HG03442 (cell line): Measurements from ENCODE around the gene CEBPA.

Source experiments
- ATAC-seq: cut with Tn5 transposase; IDR thresholded peaks from one replicate; pipeline ENCODE4 v1.9.1; 2021; ENCODE audit warnings: mild to moderate bottlenecking, moderate library complexity; ENCODE audit not compliant: unreplicated experiment

The CEBPA gene

DNA sequence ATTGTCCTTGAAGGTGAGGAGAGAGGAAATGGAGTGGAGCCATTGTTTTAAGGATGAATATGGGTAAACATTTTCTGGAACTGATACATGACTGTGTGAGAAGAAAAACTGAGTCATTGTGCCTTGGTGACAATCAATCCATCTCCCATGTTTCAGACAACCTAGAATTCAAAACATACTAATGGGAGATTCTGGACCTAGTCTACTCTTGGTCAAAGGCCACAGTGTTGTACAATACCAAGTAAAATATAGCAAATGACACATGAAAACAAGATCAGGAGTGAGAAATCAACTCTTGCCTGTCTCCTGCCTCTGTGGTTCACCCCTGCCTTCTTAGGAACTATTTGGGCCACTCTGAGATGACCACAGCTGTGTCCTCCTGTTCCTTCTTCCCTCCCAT lies 13.1 kb downstream of the CEBPA start:
- no peak for ATAC-seq

DNA sequence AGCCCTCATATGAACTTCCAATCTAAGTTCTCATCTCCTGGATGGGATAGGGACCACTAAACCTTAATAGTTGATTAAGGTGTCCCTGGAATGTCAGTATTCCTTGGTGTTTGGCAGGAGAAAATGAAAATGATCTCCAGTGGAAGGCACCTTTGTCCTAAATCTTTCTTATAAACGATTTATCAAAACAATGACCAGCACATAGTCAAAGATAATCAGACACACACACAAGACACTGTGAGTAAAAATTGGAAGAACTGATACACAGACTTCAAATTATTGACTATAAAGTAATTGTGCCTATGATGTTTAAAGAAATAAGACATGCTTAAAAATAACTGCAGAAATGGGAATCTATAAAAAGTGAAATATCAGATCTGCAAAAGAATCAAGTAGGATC lies 13.7 kb downstream of the CEBPA start:
- ATAC-seq = no peak

DNA sequence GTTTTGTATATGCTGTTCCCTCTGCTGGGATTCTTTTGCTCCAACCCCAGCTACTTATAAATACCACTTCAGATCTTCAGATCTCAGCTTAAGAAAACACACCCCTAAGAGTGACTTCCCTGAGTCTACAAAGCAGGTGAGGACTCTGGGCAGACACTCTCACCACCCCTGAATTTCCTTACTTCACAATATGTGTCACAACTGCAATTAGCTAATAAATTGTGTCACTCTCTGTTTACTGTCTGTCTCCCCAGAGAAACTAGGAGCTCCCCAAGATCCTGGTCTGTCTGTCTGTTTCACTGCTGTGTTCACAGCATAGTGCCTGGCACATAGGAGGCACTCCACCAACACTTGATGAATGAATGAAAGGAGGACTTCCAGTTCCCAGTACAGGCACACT lies 14.4 kb downstream of the CEBPA start:
- no peak for ATAC-seq

- no peak for ATAC-seq
Measured at GRCh38 chr19:33287438-33287837, 14.9 kb downstream of the CEBPA start.

DNA sequence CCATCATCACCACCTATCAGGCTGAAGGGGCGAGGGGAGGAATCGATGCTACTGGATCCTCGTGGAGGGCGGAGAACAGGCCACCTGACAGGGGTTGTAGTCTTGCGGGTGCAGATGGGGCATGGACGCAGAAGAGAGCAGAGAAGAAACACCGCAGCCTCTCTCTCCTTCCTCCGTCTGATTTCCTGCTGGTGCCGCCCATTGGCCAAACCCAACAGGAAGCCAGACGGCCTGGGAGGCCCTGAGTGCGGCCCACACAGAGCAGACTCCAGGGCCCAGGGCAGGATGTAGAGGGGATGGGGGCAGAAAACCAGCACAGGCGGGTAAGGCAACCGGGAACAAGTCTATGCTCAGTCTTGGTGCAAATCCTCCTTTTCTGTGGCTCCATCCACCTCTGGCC lies 15.4 kb downstream of the CEBPA start:
- no peak for ATAC-seq

- ATAC-seq = no peak
Measured at GRCh38 chr19:33285441-33285927, 16.9 kb downstream of the CEBPA start.

GRCh38 chr19:33284756-33285155 lies 17.6 kb downstream of the CEBPA start:
- no peak for ATAC-seq

GRCh38 chr19:33284146-33284643 lies 18.1 kb downstream of the CEBPA start:
- no peak for ATAC-seq

DNA sequence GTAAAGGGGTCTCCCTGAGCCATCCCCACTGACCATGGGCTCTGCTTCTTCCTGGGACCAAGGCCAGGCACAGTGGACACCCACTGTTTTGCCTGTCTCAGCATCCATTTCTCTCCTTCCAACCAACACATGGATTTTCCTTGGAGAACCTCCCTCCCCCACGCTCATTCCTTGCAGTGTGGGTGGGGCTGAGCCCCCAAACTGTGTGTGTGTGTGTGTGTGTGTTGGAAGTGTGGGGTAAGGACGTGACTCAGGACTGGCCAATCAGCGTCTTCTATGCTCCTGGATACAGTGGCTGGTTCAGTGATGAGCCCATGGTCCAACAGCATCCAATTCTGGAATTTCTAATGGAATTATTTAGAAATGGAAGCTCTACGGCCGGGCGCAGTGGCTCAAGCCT lies 18.7 kb downstream of the CEBPA start:
- ATAC-seq = no peak

DNA sequence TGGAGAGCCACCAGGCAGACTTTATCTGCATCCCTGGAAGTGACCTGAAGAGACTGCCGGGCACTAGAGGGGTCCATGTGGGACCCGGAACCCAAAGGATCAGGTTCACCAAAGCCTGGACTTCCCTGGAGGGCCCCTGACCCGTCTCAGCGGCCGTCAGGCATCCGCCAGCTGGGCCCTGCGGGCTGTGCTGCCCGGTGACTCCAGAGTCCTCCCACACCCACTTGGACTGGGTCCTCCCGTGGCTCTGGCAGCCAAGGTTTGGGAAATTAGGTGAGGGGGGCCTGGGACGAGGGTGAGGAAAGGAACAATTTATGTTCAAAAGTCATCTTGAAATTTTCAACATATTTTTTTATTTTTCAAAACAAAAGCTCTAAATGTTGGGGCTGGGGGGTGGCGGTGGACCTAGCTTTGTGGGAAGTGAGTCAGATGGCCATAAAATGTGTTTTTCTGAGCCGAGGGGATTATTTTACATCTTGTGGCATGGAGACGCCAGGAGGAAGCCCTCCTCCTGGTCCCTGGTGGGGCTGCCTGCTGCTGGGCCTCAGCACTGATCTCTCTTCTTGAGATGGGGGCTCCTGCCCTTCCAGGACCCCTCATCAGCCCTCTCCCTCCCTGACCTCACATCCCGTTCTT lies 20.2 kb downstream of the CEBPA start:
- ATAC-seq = no peak

DNA sequence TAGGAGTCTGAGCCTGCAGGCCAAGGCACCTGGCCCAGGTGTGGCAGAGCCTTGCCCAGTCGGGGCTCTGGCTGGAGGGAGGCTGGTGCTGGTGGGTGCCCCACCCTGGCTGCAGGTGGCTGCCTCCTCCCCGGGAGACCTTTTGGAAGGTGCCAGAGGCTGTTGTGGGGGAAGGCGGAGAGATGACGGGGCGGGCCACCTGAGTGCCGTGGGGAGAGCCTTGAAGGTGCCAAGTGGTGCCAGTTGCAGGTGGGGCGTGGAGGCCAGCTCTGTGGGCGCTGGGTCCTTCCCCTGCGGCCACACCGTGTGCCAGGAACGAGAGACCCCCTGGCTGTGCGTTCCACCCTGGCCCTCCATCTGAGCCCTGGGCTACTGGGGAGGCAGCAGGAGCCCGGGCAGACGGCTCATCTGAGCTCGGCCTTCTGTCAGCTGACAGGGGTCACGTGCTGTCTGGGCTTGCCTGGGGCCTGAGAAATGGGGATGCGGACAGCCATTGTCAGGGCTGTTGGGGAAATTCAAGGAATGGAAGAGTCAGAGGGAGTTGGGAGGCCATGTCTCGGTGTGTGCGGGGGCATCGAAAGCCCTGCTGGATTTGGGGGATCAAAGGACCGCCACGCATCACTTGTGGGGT lies 20.9 kb downstream of the CEBPA start:
- ATAC-seq = no peak

DNA sequence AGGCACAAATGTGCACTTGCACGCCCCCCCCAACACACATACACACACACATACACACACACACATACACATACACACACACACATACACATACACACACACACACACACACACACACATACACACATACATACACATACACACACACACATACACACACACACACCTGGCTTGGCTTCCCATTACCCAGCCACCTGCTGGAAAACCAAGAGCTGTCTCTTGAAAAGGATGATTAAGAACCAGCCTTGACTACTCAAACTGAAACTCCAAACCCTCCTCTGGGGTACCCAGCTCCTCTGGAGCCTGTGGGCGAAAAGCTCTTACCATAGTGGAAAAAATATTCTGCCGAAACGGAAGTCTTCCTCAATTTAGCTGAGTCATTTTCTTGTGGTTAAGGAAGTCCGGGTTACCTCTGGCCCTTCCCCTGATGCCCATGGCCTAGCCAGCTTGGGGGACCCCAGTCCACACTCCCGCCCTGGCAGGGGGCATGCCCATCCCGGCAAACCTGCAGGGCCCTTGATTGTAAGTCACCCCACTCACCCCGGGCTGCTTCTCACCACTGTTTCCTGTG lies 21.9 kb downstream of the CEBPA start:
- ATAC-seq = peak; percentile 89

DNA sequence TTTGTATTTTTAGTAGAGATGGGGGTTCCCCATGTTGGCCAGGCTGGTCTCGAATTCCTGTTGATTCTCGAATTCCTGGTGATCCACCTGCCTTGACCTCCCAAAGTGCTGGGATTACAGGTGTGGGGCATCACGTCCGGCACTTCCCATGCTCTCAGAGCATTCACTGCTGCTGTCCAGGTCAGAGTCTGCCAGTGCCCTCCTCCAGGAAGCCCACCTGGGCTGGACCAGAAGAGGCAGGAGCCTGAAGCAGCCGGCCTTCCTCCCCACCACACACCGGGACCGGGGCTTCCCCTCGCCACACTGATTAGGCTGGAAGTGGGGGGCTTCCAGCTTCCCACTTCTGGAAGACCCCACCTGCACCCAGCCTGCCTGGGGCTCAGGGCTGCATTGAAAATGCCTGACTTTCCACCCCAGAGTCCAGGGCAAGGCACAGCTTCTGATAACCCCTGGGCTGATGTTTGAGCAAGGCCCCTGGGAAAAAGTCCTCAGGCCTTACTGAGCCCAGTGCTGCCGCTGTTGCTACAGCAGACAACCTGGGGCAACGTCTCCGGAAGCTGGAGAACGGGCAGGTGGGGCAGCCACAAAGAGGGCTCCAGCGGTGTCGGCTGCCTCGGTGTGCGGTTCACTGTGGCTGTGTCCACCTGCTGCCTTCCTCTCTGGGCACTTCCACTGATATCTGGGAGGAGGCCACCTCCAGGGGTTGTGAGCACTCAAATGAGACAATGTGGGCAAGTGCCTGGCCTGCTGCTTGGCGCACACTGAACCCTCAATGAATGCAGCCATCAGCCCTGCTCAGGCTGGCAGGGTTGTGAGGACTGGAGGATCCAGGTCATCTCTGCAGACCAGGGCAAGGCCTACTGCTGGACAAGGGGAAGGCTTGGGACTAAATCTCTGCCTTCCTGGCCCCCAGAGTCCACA lies 22.6 kb downstream of the CEBPA start:
- no peak for ATAC-seq

DNA sequence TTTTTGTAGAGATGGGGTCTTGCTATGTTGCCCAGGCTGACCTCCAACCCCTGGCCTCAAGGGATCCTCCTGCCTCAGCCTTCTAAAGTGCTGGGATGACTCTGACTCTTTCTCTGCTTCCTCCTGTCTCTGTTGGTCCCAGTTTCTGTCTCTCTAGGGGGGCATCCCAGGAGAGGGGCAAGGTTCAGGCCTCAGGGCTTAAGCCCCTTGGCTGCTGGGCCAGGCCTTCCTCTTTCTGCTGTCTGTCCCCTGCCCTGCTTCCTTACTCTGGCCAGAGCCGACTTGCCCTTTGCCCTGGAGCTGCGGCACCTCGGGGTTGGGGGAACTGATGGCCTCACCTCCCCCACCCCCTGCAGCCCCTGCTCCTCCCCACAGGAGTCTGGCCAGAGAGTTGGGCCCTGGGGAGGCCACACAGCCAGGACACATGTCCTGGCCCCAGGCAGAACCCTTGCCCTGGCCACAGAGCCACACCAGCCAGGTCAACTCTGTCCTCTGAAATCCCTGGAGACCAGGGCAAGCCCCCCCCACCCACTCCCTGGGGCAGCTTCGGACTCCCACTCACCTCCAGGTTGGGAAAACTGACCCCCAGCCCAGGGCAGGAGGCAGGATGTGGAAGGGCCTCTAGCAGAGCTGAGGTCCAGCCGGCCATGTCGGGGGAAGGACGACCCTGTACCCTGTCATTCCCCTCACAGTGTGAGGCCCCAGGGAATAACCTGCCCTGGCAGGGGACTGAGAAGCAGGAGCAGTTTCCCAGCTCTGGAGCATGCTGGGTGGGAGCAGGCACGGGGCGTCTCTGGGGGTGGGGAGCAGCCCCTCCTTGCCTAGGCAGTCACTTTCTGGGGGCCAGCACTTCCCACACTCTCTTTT lies 23.7 kb downstream of the CEBPA start:
- no peak for ATAC-seq

DNA sequence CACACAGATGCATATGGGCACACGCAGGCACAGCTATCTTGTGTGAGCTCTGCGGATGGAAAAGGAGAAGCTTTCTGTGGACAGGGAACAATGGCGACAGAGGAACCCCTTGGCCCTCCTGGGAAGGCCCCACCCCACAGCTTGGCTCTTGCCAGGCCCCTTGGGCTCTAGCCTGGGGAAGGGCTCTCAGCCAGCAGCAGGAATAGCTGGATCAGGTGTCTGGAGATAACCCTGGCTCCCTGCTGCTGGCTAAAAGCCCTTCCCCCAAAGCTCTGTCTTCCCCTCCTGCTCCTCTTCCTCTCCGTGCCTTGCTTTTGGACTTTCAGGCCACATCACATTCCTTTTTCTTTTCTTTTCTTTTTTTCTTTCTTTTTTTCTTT lies 24.3 kb downstream of the CEBPA start:
- ATAC-seq = no peak

DNA sequence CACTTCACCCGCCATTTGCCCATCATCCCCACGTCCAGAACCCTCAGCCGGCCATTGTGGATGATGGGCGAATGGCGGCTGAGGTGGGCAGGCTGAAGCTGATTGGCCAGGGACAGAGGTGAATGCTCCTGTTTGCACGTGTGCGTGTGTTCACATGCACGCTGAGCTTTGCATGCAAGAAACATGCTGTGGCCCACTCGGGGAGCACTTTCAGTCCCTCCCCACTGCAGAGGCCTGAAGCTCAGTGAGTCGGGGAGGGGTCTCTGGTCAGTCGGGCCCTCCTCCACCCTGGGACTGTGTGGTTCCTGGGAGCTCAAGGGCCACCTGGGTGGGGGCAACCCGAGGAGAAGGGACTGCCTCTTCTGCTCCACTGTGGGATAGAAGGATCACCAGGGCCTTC lies 24.9 kb downstream of the CEBPA start:
- ATAC-seq = no peak

DNA sequence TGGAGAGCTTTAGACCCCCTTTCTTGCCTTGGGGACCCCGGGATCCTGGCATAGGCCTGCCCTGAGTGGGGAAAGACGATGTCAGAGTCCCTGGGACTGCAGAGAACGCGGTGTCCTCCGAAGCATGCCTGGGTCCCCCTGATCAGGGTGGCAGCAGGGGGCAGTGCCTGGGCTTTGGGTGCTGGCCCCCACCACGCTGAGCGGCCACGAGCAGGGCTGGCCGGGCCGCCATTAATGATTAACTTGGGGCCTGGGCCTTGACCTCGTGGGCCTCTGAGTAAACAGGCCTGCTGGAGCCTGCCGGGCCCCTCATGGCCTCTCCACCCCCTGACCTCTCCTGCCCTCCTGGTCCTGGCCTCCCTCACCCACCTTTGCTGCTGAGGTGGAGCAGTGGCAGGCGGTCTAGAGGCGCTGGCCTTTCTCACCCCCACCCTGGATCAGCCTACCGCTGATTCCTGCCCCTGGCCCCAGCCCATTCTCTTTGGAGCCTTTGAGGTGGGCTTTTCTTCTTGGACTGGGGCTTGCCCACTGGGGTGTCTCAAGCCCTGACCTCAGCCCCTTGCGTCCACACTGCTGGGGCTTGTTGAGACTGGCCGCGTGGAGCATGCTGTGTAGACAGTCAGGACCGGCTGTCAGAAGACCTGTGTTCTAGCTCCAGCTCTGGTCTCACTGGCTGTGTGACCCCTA lies 26.3 kb downstream of the CEBPA start:
- ATAC-seq = no peak

DNA sequence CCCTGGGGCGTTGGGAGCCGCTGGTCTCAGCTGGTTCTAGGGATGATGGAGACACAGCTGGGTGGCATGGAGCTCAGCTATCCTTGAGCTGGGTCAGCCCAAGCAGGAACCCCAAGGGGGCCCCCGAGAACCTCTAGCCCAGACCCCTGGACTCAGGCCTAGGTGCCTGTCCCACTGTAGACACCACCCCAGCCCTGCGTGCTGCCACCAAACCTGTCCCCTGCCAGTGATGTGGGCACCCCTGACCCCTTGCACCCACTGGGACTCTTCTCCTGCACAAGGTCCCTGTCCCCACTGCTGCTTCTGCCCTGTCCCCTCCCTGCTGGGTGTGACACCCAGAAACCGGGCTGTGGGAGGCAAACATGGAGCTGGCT lies 26.8 kb downstream of the CEBPA start:
- ATAC-seq = no peak

DNA sequence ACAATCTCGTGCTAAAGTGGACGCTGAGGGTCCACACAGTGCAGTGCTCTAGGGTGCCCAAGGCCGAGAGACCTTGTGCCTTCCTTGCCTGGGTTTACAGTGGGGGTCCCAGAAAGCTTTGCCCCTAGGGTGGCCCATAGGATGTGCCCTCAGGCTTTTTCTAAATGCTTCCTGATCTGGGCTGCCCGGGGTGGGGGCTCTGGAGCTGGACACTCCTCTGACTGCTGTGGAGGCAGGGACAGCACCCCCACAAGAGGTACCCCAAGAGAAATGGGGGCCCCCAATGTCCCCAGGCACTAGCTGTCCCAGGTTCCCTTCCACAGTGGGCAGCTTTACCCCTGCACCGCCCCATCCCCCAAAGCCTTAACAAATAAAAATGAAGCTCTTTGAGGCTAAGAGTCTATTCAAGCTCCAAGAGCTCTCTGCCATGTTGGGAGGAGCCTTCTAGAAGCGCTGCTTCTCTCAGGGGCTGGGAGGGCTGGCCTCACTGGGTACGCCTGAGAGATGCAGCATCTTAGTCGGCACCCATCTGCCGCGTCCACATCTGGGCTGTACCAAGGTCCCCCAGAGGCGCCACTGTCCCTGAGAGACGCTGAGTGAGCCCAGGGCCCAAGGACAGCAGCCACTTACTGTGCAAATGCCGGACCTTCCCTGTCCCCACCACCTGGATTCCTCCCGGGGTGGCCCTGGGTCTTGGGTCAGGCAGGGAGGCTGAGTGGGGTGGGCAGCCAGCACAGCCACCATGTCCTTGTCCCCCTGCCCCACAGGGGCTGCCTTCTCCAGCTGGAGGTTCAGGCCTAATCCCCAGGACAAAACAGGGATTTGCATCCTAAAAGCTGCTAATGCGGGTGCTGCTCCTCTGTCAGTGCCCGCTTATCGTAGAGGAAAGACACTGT lies 27.4 kb downstream of the CEBPA start:
- ATAC-seq = no peak
